ENCODE measurements around the gene TMEM106C. TPM values are rescaled to one million over a fixed set of nuclear protein-coding genes. Genes with fewer than 3 reads are reported as not detected.

TMEM106C gene
- total and polyA plus RNA-seq, 2 of the 4 experiments (the other 2 are of a cell fraction) = 72.1 to 74.6 TPM

- no peak overlapping the region for H2AFZ ChIP-seq (replicated peaks; ENCODE audit: low read length, poor library complexity)
- H4K91ac ChIP-seq (ENCODE audit: insufficient read depth, low read depth, low read length) = no peak overlapping the region
- ATAC-seq (ENCODE audit: low read depth) (no peak), DNase-seq (no peak)
- no peaks in the 10 kb centered on the region for H3K4me1 ChIP-seq (ENCODE audit: control insufficient read depth, insufficient read depth, low read length)
- H3K27me3 ChIP-seq (ENCODE audit: control insufficient read depth, insufficient read depth, low read length) = peaks cover 71% of the 10 kb centered on the region
- H3K9me1 ChIP-seq (ENCODE audit: insufficient read depth, low read length) = no peaks in the 10 kb centered on the region
- H3K79me1 ChIP-seq (ENCODE audit: low read depth in 1 of 2, low read length in 2 of 2) = no peaks in the 10 kb centered on the region
- ChIA-PET CTCF (no interaction called here), POLR2A (ENCODE audit: unreplicated experiment) (no interaction called here)
- H3K27ac ChIP-seq (ENCODE audit: insufficient read depth, low read length) = no peak overlapping the region
- no peak overlapping the region for H4K5ac ChIP-seq (ENCODE audit: low read depth, low read length)
- no peak overlapping the region for H3K9ac ChIP-seq (ENCODE audit: low read depth, low read length)
- in situ Hi-C loops (cut with MboI; ENCODE audit: low sequenced_read_pairs) = no loop called here
- H2AK5ac ChIP-seq (ENCODE audit: low read depth, low read length) = no peak overlapping the region
- no peak overlapping the region for H3K56ac ChIP-seq (ENCODE audit: extremely low read depth, insufficient read depth, low read length)
- peaks cover 2% of the 10 kb centered on the region; the same call in 1 of the 2 replicates for H3K9me3 ChIP-seq (ENCODE audit: control insufficient read depth, insufficient read depth, low read length)
- no peaks in the 10 kb centered on the region for H4K20me1 ChIP-seq (ENCODE audit: insufficient read depth, low read length)
- WGBS, 2 experiments (ENCODE audit: extremely low coverage in 2 of 2, insufficient read length in 1 of 2) = no CpG with 5 or more reads among the region's 8 CpGs
- dilution Hi-C loops (cut with HindIII; ENCODE audit: low sequenced_read_pairs, unreplicated experiment) = no loop called here
- TF ChIP-seq RCOR1 (IDR thresholded peaks at IDR 0.05; ENCODE audit: insufficient replicate concordance, low read length) = no peak
- no peak for TF ChIP-seq USF2 (IDR thresholded peaks at IDR 0.05; ENCODE audit: low read depth, low read length)
- no peak for TF ChIP-seq CTCF (conservative IDR thresholded peaks at IDR 0.05; ENCODE audit: low read depth, low read length)
- no peak for TF ChIP-seq CEBPB (IDR thresholded peaks at IDR 0.05; ENCODE audit: low read depth, low read length)
- no peak for TF ChIP-seq MXI1 (IDR thresholded peaks at IDR 0.05; ENCODE audit: borderline replicate concordance, low read depth, low read length)
- TF ChIP-seq BHLHE40 (IDR thresholded peaks at IDR 0.05; ENCODE audit: low read depth, low read length) = no peak
- no peak for TF ChIP-seq MAZ (IDR thresholded peaks at IDR 0.05; ENCODE audit: borderline replicate concordance, low read depth, low read length)
- no peak for TF ChIP-seq CHD1 (IDR thresholded peaks at IDR 0.05; ENCODE audit: low read depth, low read length)
- H3K14ac ChIP-seq (replicated peaks; ENCODE audit: low read depth, low read length) = no peak overlapping the region
- H2BK20ac ChIP-seq (ENCODE audit: low read depth, low read length) = no peak overlapping the region
- H3K23ac ChIP-seq (ENCODE audit: low read depth, low read length) = no peak overlapping the region
- BruUV-seq (replicated peaks) = no TSS peak
- H3K4me3 ChIP-seq (ENCODE audit: insufficient read depth, low read depth, low read length) = no peak overlapping the region
- H3K4ac ChIP-seq (ENCODE audit: low read depth, low read length) = no peak overlapping the region
- intact Hi-C loops (cut with micrococcal nuclease) = no loop called here
- H2BK120ac ChIP-seq (ENCODE audit: low read depth, low read length) = no peak overlapping the region
- H2AK9ac ChIP-seq (replicated peaks; ENCODE audit: low read depth, low read length, poor library complexity) = no peak overlapping the region
- H2BK15ac ChIP-seq (ENCODE audit: low read depth, low read length) = no peak overlapping the region
- H3K4me2 ChIP-seq (ENCODE audit: low read depth, low read length) = no peak overlapping the region
- no peaks in the 10 kb centered on the region for H3K36me3 ChIP-seq (ENCODE audit: control insufficient read depth, insufficient read depth, low read length)
- no peak overlapping the region for H4K8ac ChIP-seq (ENCODE audit: low read depth in 2 of 2, low read length in 2 of 2)
- H2BK5ac ChIP-seq (ENCODE audit: low read depth, low read length, poor library complexity, severe bottlenecking) = no peak overlapping the region
- no peak overlapping the region for H3K18ac ChIP-seq (ENCODE audit: low read depth, low read length)
These were observed 48.7 kb downstream of the TMEM106C start for GRCh38 chr12:48012070-48012469.

Data from IMR-90 (cell line).